HG03045 (cell line): ENCODE data around the gene SMC6.
A peak's percentile ranks its signal among the peaks of the same experiment; 100 is the strongest.

Source experiments
- ATAC-seq: cut with Tn5 transposase; IDR thresholded peaks from one replicate; pipeline ENCODE4 v1.9.1; 2021; ENCODE audit warnings: mild to moderate bottlenecking, moderate library complexity; ENCODE audit not compliant: unreplicated experiment

Gene SMC6

GRCh38 chr2:17652681-17653394, 100.8 kb downstream of the SMC6 start:
- no peak for ATAC-seq

- no peak for ATAC-seq
Observed at GRCh38 chr2:17649026-17649425, 104.6 kb downstream of the SMC6 start.

DNA sequence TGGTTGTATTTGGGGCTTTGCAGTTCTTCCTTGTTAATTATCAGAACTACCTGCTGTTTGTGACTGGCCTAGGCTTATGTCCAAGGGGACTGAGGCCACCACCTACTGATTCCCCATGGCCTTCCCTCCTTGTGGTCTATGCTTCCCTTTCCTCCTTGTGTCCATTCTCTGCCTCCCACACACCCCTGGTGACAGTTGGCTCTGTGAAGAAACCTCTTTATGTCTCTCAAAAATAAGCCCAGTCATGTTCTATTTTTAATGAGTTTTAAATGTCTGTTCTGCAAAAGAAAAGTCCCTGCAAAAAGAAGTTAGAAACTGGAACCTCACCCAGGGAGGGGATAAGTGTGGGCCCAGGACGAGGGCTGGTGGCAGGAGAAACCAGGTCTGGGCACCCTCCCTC, 105.0 kb downstream of the SMC6 start:
- no peak for ATAC-seq

GRCh38 chr2:17646838-17647701, 106.5 kb downstream of the SMC6 start:
- no peak for ATAC-seq

GRCh38 chr2:17646081-17646554, 107.5 kb downstream of the SMC6 start:
- ATAC-seq = peak; percentile 87

GRCh38 chr2:17644997-17645720, 108.5 kb downstream of the SMC6 start:
- ATAC-seq = no peak

DNA sequence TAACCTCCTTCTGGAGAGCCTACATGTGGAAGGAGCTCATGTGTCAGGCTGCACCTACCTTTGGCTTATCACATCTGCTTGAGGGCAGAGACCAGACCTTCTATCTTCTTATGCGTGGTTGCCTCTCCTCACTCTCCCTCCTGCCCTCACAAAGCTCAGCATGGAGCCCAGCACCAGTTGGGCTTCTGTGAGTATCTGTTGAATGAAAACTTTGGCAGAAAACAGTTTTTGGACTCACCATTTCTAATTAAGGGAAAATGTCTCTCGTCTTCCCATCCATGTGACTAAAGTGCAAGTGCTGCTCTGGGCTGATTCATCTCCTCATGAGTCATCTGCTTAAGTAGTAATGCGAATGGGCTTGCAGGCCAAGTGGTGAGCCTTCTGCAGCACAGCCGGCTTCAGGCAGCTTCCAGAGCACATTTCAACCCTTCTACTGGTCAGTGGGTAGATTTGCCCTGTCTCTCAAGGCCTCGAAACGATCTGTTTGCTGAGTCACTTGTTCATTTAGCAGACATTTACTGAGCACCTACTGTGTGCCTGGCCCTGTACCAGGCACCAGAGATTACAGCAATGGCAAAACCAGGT, 110.5 kb downstream of the SMC6 start:
- no peak for ATAC-seq

DNA sequence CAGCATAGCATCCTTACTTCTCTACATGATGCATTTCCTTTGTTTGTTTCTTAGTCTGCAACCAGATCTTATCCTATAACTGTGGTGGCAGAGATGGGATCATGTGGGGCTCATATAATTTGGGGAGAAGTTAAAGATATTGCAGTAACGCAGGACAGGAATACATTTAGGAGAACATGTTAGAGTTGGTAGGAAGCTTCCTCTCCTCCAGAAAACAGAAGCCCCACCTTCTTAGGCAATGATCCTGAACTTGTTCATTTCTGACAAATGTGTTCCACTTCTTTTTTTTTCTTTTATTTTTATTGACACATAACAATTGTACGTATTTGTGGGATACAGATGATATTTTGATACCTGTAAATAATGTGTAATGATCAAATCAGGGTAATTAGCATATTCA, 113.2 kb downstream of the SMC6 start:
- no peak for ATAC-seq

DNA sequence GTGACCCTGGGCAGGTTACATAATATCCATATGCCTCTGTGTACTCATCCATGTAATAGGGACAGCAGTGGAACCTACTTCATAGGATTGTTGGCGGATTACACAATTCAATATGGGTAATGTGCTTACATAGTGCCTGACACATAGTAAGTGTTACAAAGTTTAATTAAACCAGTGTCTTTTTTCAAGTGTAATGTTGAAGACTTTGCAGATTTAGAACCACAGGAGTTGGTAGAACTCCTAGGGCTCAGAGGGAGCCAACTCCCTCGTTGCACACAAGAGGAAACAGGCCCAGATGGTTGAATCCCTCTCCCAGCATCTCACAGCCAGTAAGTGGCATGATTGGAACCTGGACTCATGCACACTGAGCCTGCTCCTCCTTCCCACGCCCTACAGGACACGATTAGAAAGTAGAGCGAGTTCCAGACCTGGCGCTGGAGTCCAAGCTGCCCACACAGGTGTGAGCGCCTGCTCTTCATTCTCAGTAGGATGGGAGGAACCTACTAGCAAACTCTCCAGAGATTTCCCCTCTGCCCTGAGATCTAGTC, 115.3 kb downstream of the SMC6 start:
- no peak for ATAC-seq

GRCh38 chr2:17637131-17637906, 116.3 kb downstream of the SMC6 start:
- no peak for ATAC-seq

- ATAC-seq = no peak
Observed at GRCh38 chr2:17636257-17636656, 117.4 kb downstream of the SMC6 start.

DNA sequence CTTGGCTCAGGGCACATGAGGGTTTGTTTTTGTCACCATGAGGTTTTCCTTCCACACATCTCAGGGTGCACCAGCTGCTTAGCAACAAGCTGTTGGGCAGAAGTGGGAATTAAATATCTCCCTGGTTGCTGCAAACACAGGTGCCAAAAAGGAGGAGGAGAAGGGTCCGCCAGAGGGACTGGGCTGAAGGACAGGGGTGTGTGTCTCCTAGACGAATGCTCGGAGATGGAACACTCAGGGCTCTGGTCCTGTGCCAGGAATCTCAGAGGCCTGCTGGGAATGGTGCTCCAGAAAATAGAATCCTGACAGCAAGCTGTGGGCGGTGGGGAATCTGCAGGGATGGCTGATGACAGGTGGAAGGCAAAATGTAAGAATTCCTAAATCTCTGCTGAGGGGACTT, 118.6 kb downstream of the SMC6 start:
- ATAC-seq = no peak

DNA sequence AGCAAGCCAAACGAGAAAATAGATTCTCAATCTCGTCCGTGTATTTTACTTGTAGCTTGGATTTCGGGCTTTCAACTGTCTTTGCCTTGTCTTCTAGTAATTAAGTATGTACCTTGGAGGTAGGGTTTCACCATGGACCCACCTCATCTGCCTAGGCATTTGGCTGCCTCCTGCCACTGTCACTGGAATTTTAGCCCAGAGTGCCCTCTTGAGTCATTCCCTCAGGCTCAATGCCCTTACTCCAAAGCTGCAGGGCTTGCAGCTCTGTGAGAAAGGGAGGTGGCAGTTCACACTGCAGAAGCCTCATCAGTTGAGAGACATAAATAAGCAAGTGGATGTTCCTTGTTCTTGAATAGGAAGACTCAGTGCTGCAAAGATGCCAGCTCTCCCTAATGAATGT, 123.5 kb downstream of the SMC6 start:
- no peak for ATAC-seq

DNA sequence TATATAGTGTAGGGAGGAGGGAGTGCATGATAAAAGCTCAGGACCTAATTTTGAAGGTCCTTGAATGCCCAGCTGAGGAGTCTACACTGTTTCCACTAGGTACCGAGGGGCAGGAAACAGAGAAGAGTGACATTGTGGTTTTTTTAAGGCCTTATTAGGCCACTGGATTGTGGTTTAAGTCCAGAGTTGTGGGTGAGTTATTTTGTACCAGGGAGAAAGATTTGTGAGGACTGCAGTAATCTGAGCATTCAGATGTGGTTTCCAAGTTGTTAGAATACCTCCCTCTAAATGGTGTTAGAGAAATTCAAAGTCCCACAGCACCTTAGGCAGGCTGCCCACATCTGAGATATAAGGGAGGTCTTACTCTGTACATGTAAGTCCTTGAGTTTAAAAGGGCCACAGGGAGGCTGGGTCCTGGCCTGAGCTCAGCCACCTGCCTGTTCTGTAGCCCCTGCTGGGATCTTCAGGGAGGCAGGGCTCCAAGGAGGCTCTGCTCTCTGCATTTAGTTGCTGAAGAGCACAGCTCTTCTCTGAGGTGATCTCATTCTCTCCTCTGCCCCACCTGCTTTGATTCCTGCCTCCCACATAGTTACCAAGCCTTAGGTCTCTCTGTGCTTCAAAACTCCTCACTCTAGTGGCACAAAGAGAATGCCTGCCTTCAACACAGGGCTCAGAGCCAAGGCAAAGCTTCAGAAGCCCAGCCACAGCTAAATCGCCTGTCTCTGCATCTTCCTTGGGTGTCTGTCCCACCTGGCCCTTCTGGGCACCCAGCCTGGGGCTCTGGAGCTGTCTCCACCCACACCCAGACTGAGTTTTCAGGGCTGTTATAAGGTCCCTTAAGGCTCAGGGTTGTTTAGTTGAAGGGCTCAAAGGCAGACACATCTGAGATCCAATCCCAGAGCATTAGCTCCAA, 125.0 kb downstream of the SMC6 start:
- ATAC-seq = no peak

- ATAC-seq = no peak
Observed at GRCh38 chr2:17627434-17627833, 126.2 kb downstream of the SMC6 start.

DNA sequence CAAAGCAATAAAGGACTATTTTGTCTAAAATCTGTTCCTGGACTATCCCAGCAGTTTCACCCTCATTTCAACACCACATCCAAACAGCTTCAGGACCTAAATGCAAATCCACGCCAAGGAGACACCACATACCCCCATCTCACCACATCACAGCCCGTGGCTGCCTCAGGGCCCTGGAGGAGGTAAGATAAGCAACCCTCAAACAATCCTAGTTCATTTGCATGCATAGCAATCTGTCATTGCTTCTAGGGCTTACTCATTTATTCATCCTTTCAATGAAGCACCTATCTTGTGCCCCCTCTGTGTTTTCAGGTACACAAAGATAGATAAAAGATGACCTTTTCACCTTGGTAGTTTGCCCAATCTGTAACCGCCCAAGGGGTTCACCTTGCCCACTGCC, 126.6 kb downstream of the SMC6 start:
- no peak for ATAC-seq

- no peak for ATAC-seq
Observed at GRCh38 chr2:17625446-17625845, 128.2 kb downstream of the SMC6 start.

DNA sequence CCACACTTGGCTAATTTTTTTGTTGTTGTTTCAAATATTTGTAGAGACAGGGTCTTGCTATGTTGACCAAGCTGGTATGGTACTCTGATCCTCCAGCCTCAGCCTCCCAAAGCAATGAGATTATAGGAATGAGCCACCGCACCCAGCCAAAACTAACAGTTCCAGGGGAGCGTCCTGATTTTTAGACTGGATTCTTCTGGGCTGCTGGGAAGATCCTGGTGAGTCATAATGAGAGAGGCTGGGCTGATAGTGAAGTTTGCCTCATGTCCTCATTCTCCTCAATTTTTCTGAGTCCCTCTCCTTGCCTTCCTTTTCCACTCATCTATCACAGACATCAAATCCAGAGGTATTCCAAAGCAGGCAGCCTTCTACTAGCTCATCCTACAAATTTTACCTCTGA, 131.8 kb downstream of the SMC6 start:
- ATAC-seq = no peak

DNA sequence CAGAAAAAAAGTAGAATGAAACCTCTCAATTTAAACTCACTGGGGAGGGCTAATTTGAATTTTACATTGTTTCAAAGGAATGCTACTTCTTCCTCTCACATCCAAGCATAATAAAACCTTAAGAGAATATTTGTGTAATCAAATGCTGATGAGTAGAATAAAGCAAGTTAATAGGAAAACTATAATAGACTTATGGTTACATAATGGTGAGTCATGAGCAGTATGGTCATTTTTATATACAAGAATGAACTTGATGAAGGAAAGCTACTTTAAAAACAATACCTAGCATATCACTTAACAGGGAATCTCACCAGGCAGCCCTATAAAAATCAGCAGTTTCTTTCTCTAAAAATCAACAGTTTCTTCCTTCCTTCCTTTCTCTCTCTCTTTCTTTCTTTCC, 132.8 kb downstream of the SMC6 start:
- no peak for ATAC-seq
